ENCODE results near the gene LYPLA2.
A peak's percentile ranks its signal among the peaks of the same experiment; 100 is the strongest.
"Not testable (repeated sequence)": the region's sequence is repeated elsewhere in the genome, so short reads cannot be mapped to it uniquely, and the experiment has no call there.

The LYPLA2 gene

GRCh38 chr1:23801338-23801748 is 10.4 kb downstream of the LYPLA2 start:
- peak; percentile 56 for DNase-seq

- DNase-seq: no peak
These were observed 10.9 kb downstream of the LYPLA2 start for GRCh38 chr1:23801876-23802275.

GRCh38 chr1:23802809-23803342 is 11.9 kb downstream of the LYPLA2 start:
- DNase-seq: not testable (repeated sequence)

- peak; percentile 47 for DNase-seq
These were observed 12.7 kb downstream of the LYPLA2 start for GRCh38 chr1:23803674-23804073.

- peak; percentile 92 for DNase-seq
These were observed 13.4 kb downstream of the LYPLA2 start for GRCh38 chr1:23804183-23804835.

- no peak for DNase-seq
These were observed 14.1 kb downstream of the LYPLA2 start for GRCh38 chr1:23805025-23805424.

- no peak for DNase-seq
These were observed 15.3 kb downstream of the LYPLA2 start for GRCh38 chr1:23806280-23806679.

- DNase-seq: peak; percentile 91
These were observed 16.5 kb downstream of the LYPLA2 start for GRCh38 chr1:23807453-23807852.

GRCh38 chr1:23809751-23810171 is 18.8 kb downstream of the LYPLA2 start:
- DNase-seq: peak; percentile 87

- DNase-seq: peak; percentile 91
These were observed 20.0 kb downstream of the LYPLA2 start for GRCh38 chr1:23810818-23811540.

GRCh38 chr1:23814016-23814415 is 23.1 kb downstream of the LYPLA2 start:
- peak; percentile 22 for DNase-seq

- DNase-seq: no peak
These were observed 25.4 kb downstream of the LYPLA2 start for GRCh38 chr1:23816361-23816760.

- peak; percentile 72 for DNase-seq
These were observed 26.0 kb downstream of the LYPLA2 start for GRCh38 chr1:23816906-23817305.

- DNase-seq: no peak
These were observed 26.7 kb downstream of the LYPLA2 start for GRCh38 chr1:23817633-23818032.

GRCh38 chr1:23823767-23824166 is 32.8 kb downstream of the LYPLA2 start:
- no peak for DNase-seq

GRCh38 chr1:23824711-23825075 is 33.7 kb downstream of the LYPLA2 start:
- DNase-seq: no peak

GRCh38 chr1:23825076-23825761 is 34.3 kb downstream of the LYPLA2 start, which contains the start of gene HMGCL:
TSS of gene HMGCL (minus strand) at chr1:23825429. CDS start at chr1:23825415, 14 bp downstream.
- DNase-seq: peak; percentile 80

- DNase-seq: no peak
These were observed 35.0 kb downstream of the LYPLA2 start for GRCh38 chr1:23825762-23826522.

GRCh38 chr1:23826590-23826989 is 35.6 kb downstream of the LYPLA2 start:
- DNase-seq: not testable (repeated sequence)

- DNase-seq: no peak
These were observed 36.8 kb downstream of the LYPLA2 start for GRCh38 chr1:23827717-23828116.

GRCh38 chr1:23834156-23834555 is 43.2 kb downstream of the LYPLA2 start:
- DNase-seq: not testable (repeated sequence)

GRCh38 chr1:23836037-23836436 is 45.1 kb downstream of the LYPLA2 start:
- peak; percentile 76 for DNase-seq

- DNase-seq: no peak
These were observed 47.0 kb downstream of the LYPLA2 start for GRCh38 chr1:23837908-23838307.

Measured in MV-4-11 (cell line).